DOHH2 (cell line): ENCODE measurements around the gene TBXA2R.
A peak's percentile ranks its signal among the peaks of the same experiment; 100 is the strongest.

Experiments used
- H3F3A ChIP-seq: fragments of 200-600 bp; sonication (generic), shearing (Covaris generic); 2 replicates; pipeline ENCODE4 v1.6.0; 2016; ENCODE audit warnings: antibody characterized with exemption, mild to moderate bottlenecking; ENCODE audit not compliant: control insufficient read depth, insufficient read depth
- H3K27ac ChIP-seq: fragments of 200-600 bp; sonication (generic); 2 replicates; pipeline ENCODE4 v1.5.1; 2014; ENCODE audit warnings: low read depth, mild to moderate bottlenecking, low read length, moderate library complexity
- H3K27me3 ChIP-seq: fragments of 200-600 bp; sonication (generic); 2 replicates; pipeline ENCODE4 v1.6.1; 2014; ENCODE audit warnings: mild to moderate bottlenecking, low read length, mixed read lengths; ENCODE audit not compliant: control insufficient read depth
- H3K36me3 ChIP-seq: fragments of 200-600 bp; sonication (generic); 2 replicates; pipeline ENCODE4 v1.6.1; 2014; ENCODE audit warnings: mild to moderate bottlenecking, low read length, moderate library complexity, mixed read lengths; ENCODE audit not compliant: control insufficient read depth
- H3K4me1 ChIP-seq: fragments of 200-600 bp; sonication (generic); 2 replicates; pipeline ENCODE4 v1.6.1; 2014; ENCODE audit warnings: mild to moderate bottlenecking, low read length, mixed read lengths; ENCODE audit not compliant: control insufficient read depth
- H3K4me2 ChIP-seq: fragments of 200-600 bp; sonication (generic); 2 replicates; pipeline ENCODE4 v1.6.0; 2014; ENCODE audit warnings: mild to moderate bottlenecking, low read length, moderate library complexity
- H3K4me3 ChIP-seq: fragments of 200-600 bp; sonication (generic); 2 replicates; pipeline ENCODE4 v1.5.1; 2014; ENCODE audit warnings: mild to moderate bottlenecking, low read length, mixed read lengths
- H3K79me2 ChIP-seq: fragments of 200-600 bp; sonication (generic); 2 replicates; pipeline ENCODE4 v1.6.1; 2014; ENCODE audit warnings: mild to moderate bottlenecking, low read length, mixed read lengths; ENCODE audit not compliant: control insufficient read depth
- H3K9me2 ChIP-seq: fragments of 200-600 bp; sonication (generic); replicated peaks from 2 replicates; pipeline ENCODE4 v1.6.1; 2014; ENCODE audit warnings: mild to moderate bottlenecking, low read length, mixed read lengths; ENCODE audit not compliant: control insufficient read depth
- H3K9me3 ChIP-seq: fragments of 200-600 bp; sonication (generic); 2 replicates; pipeline ENCODE4 v1.6.1; 2014; ENCODE audit warnings: antibody characterized with exemption, low read length, mixed read lengths; ENCODE audit not compliant: control insufficient read depth, insufficient read depth
- H4K20me1 ChIP-seq: fragments of 200-600 bp; sonication (generic); 2 replicates; pipeline ENCODE4 v1.6.0; 2014; ENCODE audit warnings: low read depth, mild to moderate bottlenecking, antibody characterized with exemption, low read length, moderate library complexity; ENCODE audit not compliant: control insufficient read depth, insufficient read depth
- CTCF ChIP-seq: fragments of 200-600 bp; sonication (generic); IDR thresholded peaks from one replicate; pipeline ENCODE4 v1.5.1; 2014; ENCODE audit warnings: antibody characterized with exemption, mild to moderate bottlenecking, low read depth, low read length; ENCODE audit not compliant: poor library complexity, severe bottlenecking
- EZH2phosphoT487 ChIP-seq: fragments of 200-600 bp; sonication (generic); IDR thresholded peaks from 2 replicates; pipeline ENCODE4 v1.6.1; 2017; ENCODE audit warnings: borderline replicate concordance, mild to moderate bottlenecking, antibody characterized with exemption, low read length, moderate library complexity, mixed read lengths

The TBXA2R gene

GRCh38 chr19:3653865-3654513 is 47.3 kb upstream of the TBXA2R start:
- no peaks in the 10 kb centered on the region for H3K36me3 ChIP-seq
- no peaks in the 10 kb centered on the region for H3K79me2 ChIP-seq
- H3K27me3 ChIP-seq = no peaks in the 10 kb centered on the region
- H3K4me2 ChIP-seq = no peak overlapping the region
- no peaks in the 10 kb centered on the region for H3F3A ChIP-seq
- H3K9me2 ChIP-seq = no peaks in the 10 kb centered on the region
- H4K20me1 ChIP-seq = no peaks in the 10 kb centered on the region
- H3K4me3 ChIP-seq = no peak overlapping the region
- H3K4me1 ChIP-seq = peaks cover 17% of the 10 kb centered on the region
- TF ChIP-seq EZH2phosphoT487 (no peak), CTCF (peak; percentile 51)
- H3K27ac ChIP-seq = no peak overlapping the region
- no peaks in the 10 kb centered on the region for H3K9me3 ChIP-seq

GRCh38 chr19:3653081-3653795 is 46.6 kb upstream of the TBXA2R start:
- H4K20me1 ChIP-seq = no peaks in the 10 kb centered on the region
- no peaks in the 10 kb centered on the region for H3K79me2 ChIP-seq
- no peaks in the 10 kb centered on the region for H3F3A ChIP-seq
- no peaks in the 10 kb centered on the region for H3K36me3 ChIP-seq
- H3K4me3 ChIP-seq = no peak overlapping the region
- TF ChIP-seq EZH2phosphoT487 (no peak), CTCF (no peak)
- H3K27ac ChIP-seq = no peak overlapping the region
- no peak overlapping the region for H3K4me2 ChIP-seq
- no peaks in the 10 kb centered on the region for H3K27me3 ChIP-seq
- no peaks in the 10 kb centered on the region for H3K9me2 ChIP-seq
- peaks cover 17% of the 10 kb centered on the region for H3K4me1 ChIP-seq
- H3K9me3 ChIP-seq = no peaks in the 10 kb centered on the region

GRCh38 chr19:3652422-3652821 is 45.7 kb upstream of the TBXA2R start:
- Histone ChIP-seq H3K27ac (no peak overlapping the region), H3K4me1 (peaks cover 17% of the 10 kb centered on the region), H3K27me3 (no peaks in the 10 kb centered on the region), H3K4me3 (no peak overlapping the region), H3K4me2 (no peak overlapping the region), H3K9me3 (no peaks in the 10 kb centered on the region), H4K20me1 (no peaks in the 10 kb centered on the region), H3K36me3 (no peaks in the 10 kb centered on the region), H3K79me2 (no peaks in the 10 kb centered on the region), H3F3A (no peaks in the 10 kb centered on the region), H3K9me2 (no peaks in the 10 kb centered on the region)
- TF ChIP-seq CTCF (no peak), EZH2phosphoT487 (no peak)
